Skeletal muscle satellite cell (primary cell): ENCODE measurements around the gene PLD2.
"Not testable (repeated sequence)": the region's sequence is repeated elsewhere in the genome, so short reads cannot be mapped to it uniquely, and the experiment has no call there.

Experiments
- H3K27me3 ChIP-seq: 2 replicates; pipeline ENCODE4 v1.7.0; 2013; ENCODE audit warnings: low read length; ENCODE audit not compliant: control insufficient read depth, insufficient read depth
- H3K36me3 ChIP-seq: 2 replicates; pipeline ENCODE4 v1.7.0; 2013; ENCODE audit warnings: mild to moderate bottlenecking, control low read depth, low read length; ENCODE audit not compliant: insufficient read depth
- H3K4me1 ChIP-seq: 2 replicates; pipeline ENCODE4 v1.7.0; 2013; ENCODE audit warnings: low read length; ENCODE audit not compliant: control insufficient read depth, insufficient read depth
- H3K4me2 ChIP-seq: 2 replicates; pipeline ENCODE4 v1.7.0; 2013; ENCODE audit warnings: mild to moderate bottlenecking, low read length
- H3K4me3 ChIP-seq: 2 replicates; pipeline ENCODE4 v1.7.0; 2013; ENCODE audit warnings: low read length
- H3K9ac ChIP-seq: 2 replicates; pipeline ENCODE4 v1.7.0; 2013; ENCODE audit warnings: mild to moderate bottlenecking, low read depth, low read length, moderate library complexity
- H3K9me3 ChIP-seq: replicated peaks from 2 replicates; pipeline ENCODE4 v1.7.0; 2013; ENCODE audit warnings: mild to moderate bottlenecking, control low read depth, low read length

The PLD2 gene

GRCh38 chr17:4862720-4863119 is 55.8 kb downstream of the PLD2 start:
- Histone ChIP-seq H3K4me3 (no peak overlapping the region), H3K9ac (no peak overlapping the region), H3K4me1 (peaks cover 14% of the 10 kb centered on the region)

GRCh38 chr17:4863321-4863720 is 56.4 kb downstream of the PLD2 start:
- no peak overlapping the region for H3K9ac ChIP-seq
- peaks cover 11% of the 10 kb centered on the region for H3K36me3 ChIP-seq
- H3K4me2 ChIP-seq = no peak overlapping the region
- H3K9me3 ChIP-seq = no peaks in the 10 kb centered on the region
- no peak overlapping the region for H3K4me3 ChIP-seq
- no peaks in the 10 kb centered on the region for H3K27me3 ChIP-seq
- peaks cover 8% of the 10 kb centered on the region for H3K4me1 ChIP-seq

More at GRCh38 chr17:4862720-4863119, 55.8 kb downstream of the PLD2 start:
- no peak overlapping the region for H3K4me2 ChIP-seq
- H3K9me3 ChIP-seq = no peaks in the 10 kb centered on the region
- no peaks in the 10 kb centered on the region for H3K27me3 ChIP-seq
- peaks cover 11% of the 10 kb centered on the region for H3K36me3 ChIP-seq

- not testable (repeated sequence) for H3K4me1 ChIP-seq, H3K4me2 ChIP-seq, H3K4me3 ChIP-seq, H3K9ac ChIP-seq, H3K9me3 ChIP-seq, H3K36me3 ChIP-seq, H3K27me3 ChIP-seq
These were observed 60.6 kb downstream of the PLD2 start for GRCh38 chr17:4867535-4867934.

- not testable (repeated sequence) for H3K9me3 ChIP-seq, H3K9ac ChIP-seq, H3K36me3 ChIP-seq, H3K4me1 ChIP-seq, H3K27me3 ChIP-seq, H3K4me2 ChIP-seq, H3K4me3 ChIP-seq
These were observed 62.4 kb downstream of the PLD2 start for GRCh38 chr17:4869058-4869998.

GRCh38 chr17:4870855-4871254 is 63.9 kb downstream of the PLD2 start:
- Histone ChIP-seq H3K36me3 (no peaks in the 10 kb centered on the region), H3K9me3 (no peaks in the 10 kb centered on the region), H3K9ac (no peak overlapping the region), H3K4me1 (no peaks in the 10 kb centered on the region), H3K4me3 (no peak overlapping the region), H3K4me2 (no peak overlapping the region), H3K27me3 (no peaks in the 10 kb centered on the region)

GRCh38 chr17:4872786-4873185 is 65.8 kb downstream of the PLD2 start:
- Histone ChIP-seq H3K27me3 (no peaks in the 10 kb centered on the region), H3K4me1 (no peaks in the 10 kb centered on the region), H3K36me3 (no peaks in the 10 kb centered on the region), H3K9ac (no peak overlapping the region), H3K9me3 (no peaks in the 10 kb centered on the region), H3K4me3 (no peak overlapping the region), H3K4me2 (no peak overlapping the region)
